GM21529 (cell line): ENCODE data around the gene SLC39A13.

Experiments
- ATAC-seq: cut with Tn5 transposase; IDR thresholded peaks from one replicate; pipeline ENCODE4 v1.9.1; 2021; ENCODE audit not compliant: unreplicated experiment

SLC39A13 gene

GRCh38 chr11:47426062-47426956 is 17.9 kb downstream of the SLC39A13 start, which contains the start of gene PSMC3:
Gene PSMC3 (minus strand): TSS chr11:47426439. CDS start chr11:47426279, 160 bp downstream.
- ATAC-seq: peak; percentile 95

DNA sequence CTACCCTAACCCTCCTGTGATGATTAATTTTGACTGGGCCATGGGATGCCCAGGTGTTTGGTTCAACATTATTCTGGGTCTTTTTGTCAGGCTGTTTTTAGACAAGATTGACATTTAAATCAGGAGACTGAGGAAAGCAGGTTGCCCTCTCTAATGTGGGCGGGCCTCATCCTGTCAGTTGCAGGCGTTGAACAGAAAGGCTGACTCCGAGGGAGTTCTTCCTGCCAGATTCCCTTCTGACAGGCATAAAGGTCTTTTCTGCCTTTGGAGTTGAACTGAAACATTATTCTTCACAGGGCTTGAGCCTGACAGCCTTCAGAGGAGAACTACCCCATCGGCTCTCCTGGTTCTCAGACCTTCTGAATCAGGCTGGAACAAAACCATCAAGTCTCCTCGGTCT is 22.1 kb downstream of the SLC39A13 start:
- no peak for ATAC-seq

GRCh38 chr11:47431356-47432083 is 23.1 kb downstream of the SLC39A13 start:
- no peak for ATAC-seq

DNA sequence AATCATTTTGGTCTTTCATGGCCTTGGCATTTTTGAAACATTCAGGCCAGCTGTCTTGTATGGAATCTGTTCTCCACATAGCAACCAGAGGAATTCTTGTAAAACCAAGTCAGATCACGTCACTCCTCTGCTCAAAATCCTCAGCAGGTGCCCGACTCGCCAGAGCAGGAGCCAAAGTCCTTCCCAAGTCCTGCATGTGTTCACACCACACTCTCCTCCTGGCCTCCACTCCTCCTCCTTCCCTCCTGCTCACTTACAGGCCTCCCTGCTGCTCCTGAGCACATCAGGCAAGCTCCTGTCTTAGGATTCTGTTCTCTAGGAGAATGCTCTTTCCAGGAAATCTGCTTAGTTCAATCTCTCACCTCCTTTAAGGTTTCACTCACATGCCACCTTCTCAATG is 24.8 kb downstream of the SLC39A13 start:
- no peak for ATAC-seq

DNA sequence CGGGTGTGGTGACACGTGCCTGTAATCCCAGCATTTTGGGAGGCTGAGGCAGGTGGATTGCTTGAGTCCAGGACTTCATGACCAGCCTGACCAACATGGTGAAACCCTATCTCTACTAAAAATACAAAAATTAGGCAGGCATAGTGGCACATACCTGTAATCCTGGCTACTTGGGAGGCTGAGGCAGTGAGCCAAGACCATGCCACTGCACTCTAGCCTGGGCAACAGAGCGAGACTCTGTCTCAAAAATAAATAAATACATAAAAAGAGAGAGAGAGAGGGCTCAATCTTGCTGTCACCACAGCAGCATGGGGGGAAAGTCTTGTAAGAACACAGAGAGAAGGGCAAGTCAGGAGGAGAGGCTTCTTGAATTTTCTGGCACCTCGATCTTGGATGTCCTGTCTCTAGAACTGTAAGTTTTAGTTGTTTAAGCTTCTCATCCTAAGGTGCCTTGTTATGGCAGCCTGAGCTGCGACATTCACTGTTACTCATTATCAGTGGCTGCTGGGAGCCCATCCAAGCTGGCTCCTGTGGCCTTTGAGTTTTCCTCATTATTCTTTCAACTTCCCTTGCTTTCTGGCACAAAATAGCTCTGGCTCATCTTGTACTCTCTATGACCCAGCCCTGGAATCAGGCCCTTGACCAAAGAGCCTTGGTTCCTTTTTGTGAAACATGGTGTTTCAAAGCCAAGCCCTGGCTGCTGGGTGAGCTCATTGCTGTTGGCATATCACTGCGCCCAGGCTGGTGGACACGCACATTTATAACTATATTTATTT is 25.8 kb downstream of the SLC39A13 start:
- ATAC-seq: no peak

- no peak for ATAC-seq
Measured at GRCh38 chr11:47435687-47436086, 27.3 kb downstream of the SLC39A13 start.

DNA sequence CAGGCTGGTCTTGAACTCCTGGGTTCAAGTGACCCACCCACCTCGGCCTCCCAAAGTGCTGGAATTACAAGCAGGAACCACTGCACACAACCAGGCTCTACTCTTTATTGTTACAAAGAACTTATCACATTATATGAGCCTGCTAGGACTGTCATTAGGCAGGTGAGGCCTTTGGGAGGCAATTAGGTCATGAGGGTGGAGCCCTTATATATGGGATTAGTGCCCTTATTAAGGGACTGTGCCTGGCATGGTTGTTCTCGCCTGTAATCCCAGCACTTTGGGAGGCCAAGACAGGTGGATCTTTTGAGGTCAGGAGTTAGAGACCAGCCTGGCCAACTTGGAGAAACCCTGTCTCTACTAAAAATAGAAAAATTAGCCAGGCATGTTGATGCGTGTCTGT is 28.3 kb downstream of the SLC39A13 start:
- ATAC-seq: no peak

- no peak for ATAC-seq
Measured at GRCh38 chr11:47437218-47437745, 28.9 kb downstream of the SLC39A13 start.

GRCh38 chr11:47437746-47438418 is 29.5 kb downstream of the SLC39A13 start:
- no peak for ATAC-seq

- ATAC-seq: no peak
Measured at GRCh38 chr11:47438721-47439120, 30.3 kb downstream of the SLC39A13 start.

- ATAC-seq: no peak
Measured at GRCh38 chr11:47440054-47440476, 31.7 kb downstream of the SLC39A13 start.

DNA sequence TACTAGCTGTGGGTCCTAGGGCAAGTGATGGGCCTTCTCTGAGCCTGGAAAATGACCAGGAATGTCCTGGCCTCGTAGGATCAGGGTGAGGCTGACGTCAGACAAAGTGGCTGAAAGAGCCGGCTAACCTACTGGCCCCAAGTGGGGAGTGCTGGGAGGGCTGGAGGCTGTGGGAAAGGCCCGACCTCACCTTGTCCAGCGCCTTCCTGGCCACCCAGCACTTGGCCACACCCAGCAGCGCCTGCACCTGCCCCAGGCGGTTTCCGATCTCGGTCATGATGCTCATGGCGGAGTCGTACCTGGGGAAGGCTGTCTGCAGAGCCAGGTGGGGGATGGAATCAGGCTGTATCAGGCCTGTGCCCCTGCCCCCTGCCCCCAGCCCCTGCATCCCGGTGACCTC is 33.0 kb downstream of the SLC39A13 start:
- no peak for ATAC-seq

GRCh38 chr11:47442514-47442913 is 34.1 kb downstream of the SLC39A13 start:
- no peak for ATAC-seq

GRCh38 chr11:47443028-47443700 is 34.8 kb downstream of the SLC39A13 start:
- no peak for ATAC-seq

DNA sequence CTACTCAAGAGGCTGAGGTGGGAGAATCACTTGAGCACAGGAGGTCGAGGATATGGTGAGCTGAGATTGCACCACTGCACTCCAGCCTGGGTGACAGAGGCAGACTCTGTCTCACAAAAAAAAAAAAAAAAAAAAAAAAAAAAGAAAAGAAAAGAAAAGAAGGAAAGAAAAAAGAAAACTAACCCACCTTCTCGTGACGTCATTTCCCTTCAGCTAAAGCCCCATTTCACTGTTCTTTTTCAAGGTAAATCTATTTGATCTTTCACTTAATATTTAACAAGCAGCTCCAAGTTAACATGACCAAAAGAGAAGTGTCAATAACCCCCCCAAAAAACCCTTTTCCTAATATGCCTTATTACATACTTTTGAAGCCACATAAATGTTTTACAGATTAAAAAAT is 35.4 kb downstream of the SLC39A13 start:
- ATAC-seq: no peak

- no peak for ATAC-seq
Measured at GRCh38 chr11:47445840-47446239, 37.5 kb downstream of the SLC39A13 start.

DNA sequence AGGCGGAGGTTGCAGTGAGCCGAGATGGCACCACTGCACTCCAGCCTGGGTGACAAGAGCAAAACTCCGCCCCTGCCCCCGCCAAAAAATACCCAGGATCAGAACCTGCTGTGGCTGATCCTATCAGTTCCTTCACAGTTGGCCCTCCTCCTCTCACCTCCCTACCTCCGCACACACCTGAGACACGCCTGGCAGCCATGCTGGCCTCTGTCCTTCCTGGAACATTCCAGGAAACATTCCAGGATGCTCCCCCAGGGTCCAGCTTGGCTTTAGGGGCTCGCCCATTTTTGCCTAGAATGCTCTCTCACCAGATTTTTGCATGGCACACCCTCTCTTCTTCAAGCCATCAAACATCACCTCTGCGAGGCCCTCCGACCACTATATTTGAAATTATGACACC is 38.4 kb downstream of the SLC39A13 start:
- no peak for ATAC-seq

GRCh38 chr11:47447906-47448305 is 39.5 kb downstream of the SLC39A13 start:
- ATAC-seq: no peak

DNA sequence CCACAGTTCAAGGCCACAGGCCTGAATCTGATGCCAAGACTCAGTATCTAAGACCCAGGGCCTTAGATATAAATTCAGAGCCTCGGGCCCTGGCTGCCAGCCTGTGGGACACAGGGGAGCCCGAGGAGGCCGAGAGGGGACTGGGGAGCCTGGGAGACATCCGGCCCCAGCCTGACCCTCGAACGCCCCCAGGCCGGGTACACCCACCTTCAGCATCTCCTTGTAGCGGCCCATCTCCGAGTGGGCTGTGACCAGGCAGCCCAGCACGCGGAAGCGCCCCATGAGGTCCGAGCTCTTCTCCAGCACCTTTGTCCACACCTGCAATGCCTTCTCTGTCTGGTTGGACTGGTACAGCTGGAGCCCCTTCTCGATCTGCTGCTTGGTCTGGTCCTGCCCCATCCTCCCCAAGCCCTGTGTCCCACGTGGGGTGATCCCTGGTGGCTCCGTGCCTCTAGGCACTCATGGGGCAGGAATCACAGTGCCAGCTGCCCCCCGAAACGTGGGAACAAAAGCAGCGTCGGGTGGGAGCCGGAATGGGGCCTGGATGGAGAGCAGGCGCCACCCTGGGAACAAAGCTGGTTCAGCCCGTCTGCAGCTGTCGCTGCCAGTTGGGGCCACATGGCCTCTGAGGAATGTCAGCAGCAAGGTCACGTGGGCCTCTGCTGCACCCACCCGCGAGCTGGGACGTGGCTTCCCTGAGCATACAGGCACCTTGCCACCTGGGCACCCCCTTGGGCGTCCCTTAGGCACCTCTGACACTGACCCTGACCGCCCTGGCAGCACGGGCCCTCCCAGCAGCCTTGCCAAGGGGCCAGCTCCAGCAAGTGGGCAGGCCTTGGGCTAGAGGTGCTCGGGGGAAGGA is 40.4 kb downstream of the SLC39A13 start, which contains the start of gene RAPSN:
Gene RAPSN, minus strand, starts transcription at position 571 of the 862 bp plus-strand sequence. Its CDS starts 172 bp downstream, at position 399.
- ATAC-seq: no peak
